Stimulated activated naive CD4-positive, alpha-beta T cell (primary cell): ENCODE results near the gene DPYSL3.

Source experiments
- DNase-seq, 6 experiments: peaks; one replicate each; lab custom pipeline; 2025; lab: John Stamatoyannopoulos, UW

DPYSL3 gene

GRCh38 chr5:147512659-147513379 lies 3.0 kb upstream of the DPYSL3 start:
- no peak for DNase-seq

GRCh38 chr5:147510885-147511284 lies 1.0 kb upstream of the DPYSL3 start:
- DNase-seq, result no peak

- no peak for DNase-seq
Observed at GRCh38 chr5:147509041-147509709, 693 bp downstream of the DPYSL3 start.

GRCh38 chr5:147508711-147509040 lies 1.2 kb downstream of the DPYSL3 start:
- DNase-seq, result no peak

GRCh38 chr5:147507480-147508126 lies 2.3 kb downstream of the DPYSL3 start:
- no peak for DNase-seq

GRCh38 chr5:147504535-147504934 lies 5.3 kb downstream of the DPYSL3 start:
- no peak for DNase-seq

- DNase-seq, result no peak
Observed at GRCh38 chr5:147504011-147504410, 5.9 kb downstream of the DPYSL3 start.

- no peak for DNase-seq
Observed at GRCh38 chr5:147490989-147491388, 18.9 kb downstream of the DPYSL3 start.

- no peak for DNase-seq
Observed at GRCh38 chr5:147487031-147487750, 22.7 kb downstream of the DPYSL3 start.

- DNase-seq, result no peak
Observed at GRCh38 chr5:147485814-147486213, 24.1 kb downstream of the DPYSL3 start.

GRCh38 chr5:147485046-147485445 lies 24.8 kb downstream of the DPYSL3 start:
- DNase-seq, result no peak

GRCh38 chr5:147484708-147485020 lies 25.2 kb downstream of the DPYSL3 start:
- DNase-seq, result no peak

GRCh38 chr5:147483961-147484707 lies 25.7 kb downstream of the DPYSL3 start:
- DNase-seq, result no peak

- DNase-seq, result no peak
Observed at GRCh38 chr5:147483188-147483790, 26.6 kb downstream of the DPYSL3 start.

GRCh38 chr5:147482706-147483180 lies 27.1 kb downstream of the DPYSL3 start:
- DNase-seq, result no peak

GRCh38 chr5:147481874-147482705 lies 27.8 kb downstream of the DPYSL3 start:
- DNase-seq, result no peak

GRCh38 chr5:147481376-147481775 lies 28.5 kb downstream of the DPYSL3 start:
- DNase-seq, result no peak

GRCh38 chr5:147479949-147480348 lies 29.9 kb downstream of the DPYSL3 start:
- no peak for DNase-seq

- DNase-seq, result no peak
Observed at GRCh38 chr5:147479444-147479843, 30.4 kb downstream of the DPYSL3 start.

GRCh38 chr5:147474140-147474539 lies 35.7 kb downstream of the DPYSL3 start:
- no peak for DNase-seq
